ENCODE results near the gene CYP26B1. TPM values are rescaled to one million over a fixed set of nuclear protein-coding genes. Genes with fewer than 3 reads are reported as not detected.

The CYP26B1 gene
- total RNA-seq, 1 experiment from 2014 or later: 3.0 TPM

DNA sequence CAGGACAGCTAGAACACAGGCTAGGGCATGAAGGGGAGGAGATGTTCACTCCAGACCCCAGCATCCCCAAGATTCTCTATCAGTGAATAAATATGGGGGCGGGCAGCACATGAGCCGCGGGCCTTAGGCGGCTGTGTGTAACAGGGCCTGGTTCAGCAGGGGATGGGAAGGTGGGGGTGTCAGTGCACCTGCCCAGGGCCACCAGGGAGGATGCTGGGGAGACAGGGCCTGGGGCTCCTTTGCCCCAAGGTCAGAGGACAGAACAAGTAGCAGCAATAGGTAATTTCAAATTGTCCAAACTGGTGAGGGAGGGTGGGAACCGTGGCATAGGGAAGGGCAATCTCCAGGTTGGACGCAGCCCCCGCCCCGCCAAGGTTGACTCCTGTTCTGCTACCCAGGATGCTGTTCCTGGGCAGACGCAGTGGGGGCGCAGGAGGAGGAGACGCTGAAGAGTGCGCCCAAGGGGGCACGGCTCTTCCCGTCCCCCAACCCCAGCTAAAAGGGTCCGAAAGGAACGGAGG is 16.2 kb downstream of the CYP26B1 start:
- H3K36me3 Mint-ChIP-seq (ENCODE audit: insufficient read depth, unreplicated experiment): no peaks in the 10 kb centered on the region
- no TSS peak for BruUV-seq (replicated peaks)
- CTCF ChIA-PET: no interaction called here
- intact Hi-C loops (cut with micrococcal nuclease; ENCODE audit: unreplicated experiment): no loop called here
- peaks cover 27% of the 10 kb centered on the region for H3K27me3 Mint-ChIP-seq (ENCODE audit: unreplicated experiment)
- no peaks in the 10 kb centered on the region for H3K4me1 Mint-ChIP-seq (ENCODE audit: low read depth, unreplicated experiment)
- TF ChIP-seq, protein P1, sequence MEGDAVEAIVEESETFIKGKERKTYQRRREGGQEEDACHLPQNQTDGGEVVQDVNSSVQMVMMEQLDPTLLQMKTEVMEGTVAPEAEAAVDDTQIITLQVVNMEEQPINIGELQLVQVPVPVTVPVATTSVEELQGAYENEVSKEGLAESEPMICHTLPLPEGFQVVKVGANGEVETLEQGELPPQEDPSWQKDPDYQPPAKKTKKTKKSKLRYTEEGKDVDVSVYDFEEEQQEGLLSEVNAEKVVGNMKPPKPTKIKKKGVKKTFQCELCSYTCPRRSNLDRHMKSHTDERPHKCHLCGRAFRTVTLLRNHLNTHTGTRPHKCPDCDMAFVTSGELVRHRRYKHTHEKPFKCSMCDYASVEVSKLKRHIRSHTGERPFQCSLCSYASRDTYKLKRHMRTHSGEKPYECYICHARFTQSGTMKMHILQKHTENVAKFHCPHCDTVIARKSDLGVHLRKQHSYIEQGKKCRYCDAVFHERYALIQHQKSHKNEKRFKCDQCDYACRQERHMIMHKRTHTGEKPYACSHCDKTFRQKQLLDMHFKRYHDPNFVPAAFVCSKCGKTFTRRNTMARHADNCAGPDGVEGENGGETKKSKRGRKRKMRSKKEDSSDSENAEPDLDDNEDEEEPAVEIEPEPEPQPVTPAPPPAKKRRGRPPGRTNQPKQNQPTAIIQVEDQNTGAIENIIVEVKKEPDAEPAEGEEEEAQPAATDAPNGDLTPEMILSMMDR (IDR thresholded peaks at IDR 0.05; ENCODE audit: unreplicated experiment): no peak
- no peak for DNase-seq
- H3K27ac Mint-ChIP-seq (ENCODE audit: unreplicated experiment): no peak overlapping the region
- no peak overlapping the region for H3K4me3 Mint-ChIP-seq (ENCODE audit: low read depth, unreplicated experiment)
- H3K9me3 Mint-ChIP-seq (ENCODE audit: low read depth, unreplicated experiment): no peaks in the 10 kb centered on the region

DNA sequence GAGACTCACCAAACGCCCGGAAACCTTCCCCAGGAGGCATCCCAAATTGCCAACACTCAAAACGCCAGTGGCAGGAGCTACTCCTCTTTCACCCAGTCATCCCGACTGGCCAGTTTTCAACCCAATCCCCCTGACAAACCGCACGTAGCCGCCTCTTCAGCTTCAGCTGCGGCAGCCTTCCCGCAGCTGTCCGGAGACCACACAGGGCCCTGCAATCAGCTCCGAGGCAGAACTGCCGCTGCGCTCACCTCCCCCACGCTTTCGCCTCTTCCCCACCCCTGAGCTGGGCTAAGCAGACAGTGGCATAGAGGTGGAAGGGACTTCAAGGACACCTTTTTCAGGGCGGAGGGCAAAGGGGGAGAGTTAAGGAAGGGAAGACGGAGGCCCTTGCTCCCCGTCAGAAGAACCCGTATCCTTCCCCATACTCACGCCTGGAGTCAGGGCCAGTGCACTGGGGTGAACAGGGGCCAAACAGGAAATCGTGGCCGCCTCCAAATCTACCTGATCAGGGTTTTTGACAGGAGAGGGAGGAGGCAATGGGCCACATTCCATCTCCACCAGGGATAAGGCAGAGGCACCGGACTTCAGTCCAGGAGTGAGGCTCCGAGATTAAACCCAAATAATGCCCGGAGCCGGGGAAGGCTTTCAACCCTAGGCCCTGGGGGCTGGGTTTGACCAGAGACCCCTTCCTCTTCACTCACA is 16.9 kb downstream of the CYP26B1 start:
- H3K36me3 Mint-ChIP-seq (ENCODE audit: insufficient read depth, unreplicated experiment): no peaks in the 10 kb centered on the region
- BruUV-seq (replicated peaks): no TSS peak

DNA sequence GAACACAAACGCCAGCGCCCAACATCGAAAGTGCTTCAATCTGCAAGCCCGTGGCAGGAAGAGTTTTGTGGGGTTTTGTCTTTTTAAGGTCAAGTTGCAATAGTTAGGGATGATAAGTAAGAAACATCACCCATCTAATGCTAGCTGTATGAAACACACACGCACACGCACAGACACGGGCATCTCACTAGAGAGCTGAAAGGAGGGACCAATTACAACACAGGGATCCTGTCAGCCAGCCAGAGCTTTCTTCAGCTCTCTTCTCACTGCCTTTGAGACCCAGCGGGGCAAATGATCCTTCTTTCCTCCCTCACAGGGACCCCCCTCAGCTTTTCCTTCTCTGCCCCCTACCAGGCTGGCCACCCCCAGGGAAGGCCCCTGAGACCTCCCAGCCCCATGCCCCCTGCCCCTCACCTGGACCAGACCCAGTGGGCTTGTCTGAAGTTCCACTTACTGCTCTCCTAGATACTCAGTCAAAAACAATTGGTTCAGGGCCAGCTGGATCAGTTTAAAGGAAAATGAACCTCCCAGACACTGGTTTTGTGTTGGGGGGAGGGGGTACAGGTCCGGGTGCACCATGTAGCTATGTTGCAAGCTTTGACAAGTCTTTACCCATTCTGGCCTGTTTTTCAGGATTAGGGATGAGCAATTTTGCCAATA is 17.9 kb downstream of the CYP26B1 start:
- intact Hi-C loops (cut with micrococcal nuclease; ENCODE audit: unreplicated experiment): no loop called here
- H3K4me3 Mint-ChIP-seq (ENCODE audit: low read depth, unreplicated experiment): no peak overlapping the region
- peaks cover 34% of the 10 kb centered on the region for H3K27me3 Mint-ChIP-seq (ENCODE audit: unreplicated experiment)
- no peaks in the 10 kb centered on the region for H3K36me3 Mint-ChIP-seq (ENCODE audit: insufficient read depth, unreplicated experiment)
- TF ChIP-seq, protein P1 (IDR thresholded peaks at IDR 0.05; ENCODE audit: unreplicated experiment): no peak
- CTCF ChIA-PET: interaction anchor here (0.7 to 0.9 kb wide), 2 partner anchors 206 to 569 kb away, joined by 3 read pairs; no protein-coding TSS in a partner anchor
- no peaks in the 10 kb centered on the region for H3K9me3 Mint-ChIP-seq (ENCODE audit: low read depth, unreplicated experiment)
- H3K27ac Mint-ChIP-seq (ENCODE audit: unreplicated experiment): no peak overlapping the region
- no peak for DNase-seq
- H3K4me1 Mint-ChIP-seq (ENCODE audit: low read depth, unreplicated experiment): no peaks in the 10 kb centered on the region
- no TSS peak for BruUV-seq (replicated peaks)

More for the DNA sequence above, 16.9 kb downstream of the CYP26B1 start:
- Mint-ChIP-seq H3K4me1 (ENCODE audit: low read depth, unreplicated experiment) (no peaks in the 10 kb centered on the region), H3K4me3 (ENCODE audit: low read depth, unreplicated experiment) (no peak overlapping the region), H3K27me3 (ENCODE audit: unreplicated experiment) (peaks cover 33% of the 10 kb centered on the region), H3K9me3 (ENCODE audit: low read depth, unreplicated experiment) (no peaks in the 10 kb centered on the region), H3K27ac (ENCODE audit: unreplicated experiment) (no peak overlapping the region)
- CTCF ChIA-PET: no interaction called here
- TF ChIP-seq, protein P1 (IDR thresholded peaks at IDR 0.05; ENCODE audit: unreplicated experiment): no peak
- no peak for DNase-seq
- intact Hi-C loops (cut with micrococcal nuclease; ENCODE audit: unreplicated experiment): no loop called here

DNA sequence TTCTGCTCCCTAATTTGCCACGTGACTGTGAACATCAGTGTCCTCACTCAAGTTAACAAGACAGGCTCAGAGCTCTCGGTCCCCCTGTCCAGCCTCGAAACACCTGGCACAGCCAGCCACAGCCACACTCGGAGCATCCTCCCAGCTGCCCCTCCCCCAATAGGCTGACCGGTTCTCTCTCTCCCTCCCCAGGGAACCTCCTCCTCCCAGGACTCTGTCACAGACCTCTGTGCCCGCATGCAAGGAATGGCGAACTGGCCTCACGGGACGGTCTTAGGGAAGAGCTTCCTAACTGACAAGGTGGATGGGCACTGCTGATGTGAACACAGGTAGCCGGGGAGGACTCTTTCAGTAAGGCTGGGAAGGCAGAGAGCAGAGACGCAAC is 18.8 kb downstream of the CYP26B1 start:
- no peak for DNase-seq
- no peak overlapping the region for H3K27ac Mint-ChIP-seq (ENCODE audit: unreplicated experiment)
- H3K4me3 Mint-ChIP-seq (ENCODE audit: low read depth, unreplicated experiment): no peak overlapping the region
- H3K36me3 Mint-ChIP-seq (ENCODE audit: insufficient read depth, unreplicated experiment): no peaks in the 10 kb centered on the region
- intact Hi-C loops (cut with micrococcal nuclease; ENCODE audit: unreplicated experiment): no loop called here
- TF ChIP-seq, protein P1 (IDR thresholded peaks at IDR 0.05; ENCODE audit: unreplicated experiment): no peak
- BruUV-seq (replicated peaks): no TSS peak
- H3K4me1 Mint-ChIP-seq (ENCODE audit: low read depth, unreplicated experiment): no peaks in the 10 kb centered on the region
- CTCF ChIA-PET: interaction anchor here (0.9 kb wide), 1 partner anchor 205 kb away, joined by 3 read pairs; no protein-coding TSS in a partner anchor
- H3K9me3 Mint-ChIP-seq (ENCODE audit: low read depth, unreplicated experiment): no peaks in the 10 kb centered on the region
- peaks cover 34% of the 10 kb centered on the region for H3K27me3 Mint-ChIP-seq (ENCODE audit: unreplicated experiment)

All from Calu3 (cell line).